DND-41 (cell line): ENCODE measurements around the gene GRK6.

Source experiments
- ATAC-seq: fragments of 200-7000 bp; cut with Tn5 transposase; 3 replicates; pipeline ENCODE4 v1.9.1; 2021; ENCODE audit warnings: low read depth; ENCODE audit not compliant: insufficient read depth
- DNase-seq: peaks from one replicate; pipeline ENCODE4 v3.0.0-alpha.2; 2020
- H2AFZ ChIP-seq: 2 replicates; pipeline ENCODE4 v1.6.0; 2012; ENCODE audit warnings: low read depth, low read length
- H3K27ac ChIP-seq: 2 replicates; pipeline ENCODE4 v1.5.1; 2012; ENCODE audit warnings: low read length, inconsistent platforms
- H3K27me3 ChIP-seq: fragments of 200-600 bp; sonication (generic); 2 replicates; pipeline ENCODE4 v1.6.0; 2012; ENCODE audit warnings: low read length, mild to moderate bottlenecking, inconsistent platforms; ENCODE audit not compliant: insufficient read depth, poor library complexity
- H3K36me3 ChIP-seq: 2 replicates; pipeline ENCODE4 v1.5.1; 2012; ENCODE audit warnings: low read length, inconsistent platforms; ENCODE audit not compliant: insufficient read depth
- H3K4me1 ChIP-seq: 2 replicates; pipeline ENCODE4 v1.5.1; 2012; ENCODE audit warnings: mild to moderate bottlenecking, low read length; ENCODE audit not compliant: insufficient read depth
- H3K4me2 ChIP-seq: 2 replicates; pipeline ENCODE4 v1.6.0; 2012; ENCODE audit warnings: mild to moderate bottlenecking, moderate library complexity, low read length, inconsistent platforms; ENCODE audit not compliant: insufficient read depth
- H3K4me3 ChIP-seq, 2 experiments: fragments of 200-600 bp in 1 of 2; shearing (Covaris generic) in 1 of 2; 2 replicates each; pipeline ENCODE4 v1.5.1; 2012 to 2016; ENCODE audit warnings: inconsistent platforms in 2 of 2, low read length in 2 of 2, mild to moderate bottlenecking in 2 of 2, low read depth in 1 of 2, moderate library complexity in 1 of 2
- H3K79me2 ChIP-seq: 2 replicates; pipeline ENCODE4 v1.6.0; 2012; ENCODE audit warnings: low read length, inconsistent platforms; ENCODE audit not compliant: insufficient read depth
- H3K9ac ChIP-seq: 2 replicates; pipeline ENCODE4 v1.6.0; 2012; ENCODE audit warnings: low read depth, mild to moderate bottlenecking, inconsistent platforms, low read length, moderate library complexity
- H3K9me3 ChIP-seq: 2 replicates; pipeline ENCODE4 v1.5.1; 2012; ENCODE audit warnings: low read length, moderate library complexity, mild to moderate bottlenecking, inconsistent platforms; ENCODE audit not compliant: insufficient read depth, severe bottlenecking
- H4K20me1 ChIP-seq: 2 replicates; pipeline ENCODE4 v1.6.0; 2012; ENCODE audit warnings: low read length; ENCODE audit not compliant: insufficient read depth
- EZH2 ChIP-seq: IDR thresholded peaks from 3 replicates; pipeline ENCODE4 v1.6.1; 2012; ENCODE audit warnings: borderline replicate concordance, low read depth, mild to moderate bottlenecking, moderate library complexity, low read length, inconsistent platforms; ENCODE audit not compliant: severe bottlenecking
- TF ChIP-seq, protein P1 (sequence below): IDR thresholded peaks from 2 replicates; pipeline ENCODE4 v1.5.1; 2012; ENCODE audit warnings: borderline replicate concordance, low read length, moderate library complexity, mild to moderate bottlenecking; ENCODE audit not compliant: poor library complexity, severe bottlenecking; ENCODE audit errors: extremely low read depth

Gene GRK6

DNA sequence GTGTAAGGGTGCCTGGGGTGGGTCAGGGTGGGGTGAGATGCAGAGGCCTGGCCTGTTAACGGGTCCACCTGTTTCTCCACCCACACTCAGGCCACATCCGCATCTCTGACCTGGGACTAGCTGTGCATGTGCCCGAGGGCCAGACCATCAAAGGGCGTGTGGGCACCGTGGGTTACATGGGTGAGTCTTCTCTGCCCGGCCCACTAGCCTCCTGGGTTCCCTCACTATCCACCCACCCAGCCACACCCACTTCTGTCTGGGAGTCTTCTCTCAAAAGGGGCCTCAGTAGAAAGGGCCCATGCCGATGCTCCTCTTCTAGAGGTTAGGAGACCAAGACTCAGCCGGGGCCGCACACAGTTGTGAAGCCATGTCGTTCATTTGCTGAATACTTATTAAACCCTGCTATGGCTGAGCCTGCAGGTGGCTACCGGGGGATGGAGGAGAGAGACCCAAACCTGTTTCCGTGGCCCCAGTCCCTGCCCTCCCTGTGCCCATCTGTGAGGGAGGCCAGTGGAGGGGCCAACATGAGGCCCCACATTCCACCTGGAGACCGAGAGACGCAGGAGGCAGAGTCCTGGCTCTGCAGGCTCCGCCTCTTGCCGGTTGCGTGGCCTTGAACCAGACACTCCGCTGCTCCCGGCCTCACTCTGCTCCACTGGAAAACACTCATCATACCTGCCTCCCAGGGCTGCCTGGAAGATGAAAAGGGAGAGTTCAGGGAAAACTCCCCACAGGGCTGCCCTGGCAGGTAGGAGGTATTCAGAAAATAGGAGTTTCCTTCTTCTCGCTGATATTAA, 8.7 kb downstream of the GRK6 start:
- ATAC-seq = no peak
- Histone ChIP-seq H3K4me2 (no peak overlapping the region), H3K79me2 (peaks cover 10% of the 10 kb centered on the region), H3K36me3 (peaks cover 87% of the 10 kb centered on the region), H3K9me3 (no peaks in the 10 kb centered on the region), H3K4me1 (peaks cover 27% of the 10 kb centered on the region), H3K9ac (no peak overlapping the region), H3K4me3 (no peak overlapping the region), H3K27ac (no peak overlapping the region), H3K27me3 (no peaks in the 10 kb centered on the region), H2AFZ (no peak overlapping the region), H4K20me1 (peaks cover 49% of the 10 kb centered on the region)
- DNase-seq = no peak
- no peak for TF ChIP-seq EZH2
- TF ChIP-seq, protein P1, sequence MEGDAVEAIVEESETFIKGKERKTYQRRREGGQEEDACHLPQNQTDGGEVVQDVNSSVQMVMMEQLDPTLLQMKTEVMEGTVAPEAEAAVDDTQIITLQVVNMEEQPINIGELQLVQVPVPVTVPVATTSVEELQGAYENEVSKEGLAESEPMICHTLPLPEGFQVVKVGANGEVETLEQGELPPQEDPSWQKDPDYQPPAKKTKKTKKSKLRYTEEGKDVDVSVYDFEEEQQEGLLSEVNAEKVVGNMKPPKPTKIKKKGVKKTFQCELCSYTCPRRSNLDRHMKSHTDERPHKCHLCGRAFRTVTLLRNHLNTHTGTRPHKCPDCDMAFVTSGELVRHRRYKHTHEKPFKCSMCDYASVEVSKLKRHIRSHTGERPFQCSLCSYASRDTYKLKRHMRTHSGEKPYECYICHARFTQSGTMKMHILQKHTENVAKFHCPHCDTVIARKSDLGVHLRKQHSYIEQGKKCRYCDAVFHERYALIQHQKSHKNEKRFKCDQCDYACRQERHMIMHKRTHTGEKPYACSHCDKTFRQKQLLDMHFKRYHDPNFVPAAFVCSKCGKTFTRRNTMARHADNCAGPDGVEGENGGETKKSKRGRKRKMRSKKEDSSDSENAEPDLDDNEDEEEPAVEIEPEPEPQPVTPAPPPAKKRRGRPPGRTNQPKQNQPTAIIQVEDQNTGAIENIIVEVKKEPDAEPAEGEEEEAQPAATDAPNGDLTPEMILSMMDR = no peak

DNA sequence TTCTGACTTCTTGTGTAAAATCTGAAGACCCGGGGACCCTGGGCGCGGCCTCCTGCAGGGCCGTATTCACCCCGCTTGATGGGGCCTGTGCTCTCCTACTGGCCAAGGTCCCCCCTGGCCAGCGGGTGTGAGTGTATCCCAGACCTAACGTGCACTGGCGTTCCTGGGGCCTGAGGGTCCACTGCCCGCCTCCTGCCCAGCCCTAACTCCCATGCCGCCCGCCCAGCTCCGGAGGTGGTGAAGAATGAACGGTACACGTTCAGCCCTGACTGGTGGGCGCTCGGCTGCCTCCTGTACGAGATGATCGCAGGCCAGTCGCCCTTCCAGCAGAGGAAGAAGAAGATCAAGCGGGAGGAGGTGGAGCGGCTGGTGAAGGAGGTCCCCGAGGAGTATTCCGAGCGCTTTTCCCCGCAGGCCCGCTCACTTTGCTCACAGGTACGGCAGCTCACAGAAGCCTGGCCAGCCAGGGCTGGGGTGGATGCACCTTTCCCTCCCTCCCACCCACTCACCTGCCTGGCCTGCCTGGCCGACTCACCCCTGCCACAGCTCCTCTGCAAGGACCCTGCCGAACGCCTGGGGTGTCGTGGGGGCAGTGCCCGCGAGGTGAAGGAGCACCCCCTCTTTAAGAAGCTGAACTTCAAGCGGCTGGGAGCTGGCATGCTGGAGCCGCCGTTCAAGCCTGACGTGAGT, 9.5 kb downstream of the GRK6 start:
- ATAC-seq = no peak
- Histone ChIP-seq H3K36me3 (peaks cover 85% of the 10 kb centered on the region), H3K27me3 (no peaks in the 10 kb centered on the region), H3K79me2 (peaks cover 1% of the 10 kb centered on the region; the same call in 1 of the 2 replicates), H3K4me3 (no peak overlapping the region), H3K4me1 (peaks cover 18% of the 10 kb centered on the region), H3K9me3 (no peaks in the 10 kb centered on the region), H3K9ac (no peak overlapping the region), H2AFZ (no peak overlapping the region), H3K4me2 (no peak overlapping the region), H3K27ac (no peak overlapping the region), H4K20me1 (peaks cover 42% of the 10 kb centered on the region)
- TF ChIP-seq, protein P1 = no peak
- DNase-seq = no peak

DNA sequence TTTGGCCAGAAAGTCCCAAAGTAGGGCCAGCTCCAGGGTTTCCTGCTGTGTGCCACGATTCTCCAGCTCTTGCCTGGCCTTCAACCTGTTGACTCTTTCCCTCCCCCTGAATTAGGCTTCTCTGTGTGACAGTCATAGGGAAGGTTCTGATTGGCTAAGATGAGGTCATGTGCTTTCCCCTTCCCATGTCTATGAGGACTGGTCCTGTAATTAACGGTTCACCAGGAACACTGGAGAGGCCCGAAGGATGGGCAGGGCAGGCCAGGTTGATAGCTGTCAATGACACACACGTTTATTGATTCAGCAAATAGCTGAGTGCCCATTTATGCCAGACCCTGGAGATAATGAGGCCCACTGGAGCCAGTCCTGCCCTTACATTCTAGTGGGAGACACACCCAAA, 11.1 kb downstream of the GRK6 start:
- ATAC-seq = no peak
- Histone ChIP-seq H3K27me3 (no peaks in the 10 kb centered on the region), H3K4me1 (peaks cover 2% of the 10 kb centered on the region; the same call in 1 of the 2 replicates), H3K4me3 (no peak overlapping the region), H3K27ac (no peak overlapping the region), H3K79me2 (no peaks in the 10 kb centered on the region), H3K4me2 (no peak overlapping the region), H2AFZ (no peak overlapping the region), H3K9ac (no peak overlapping the region), H3K36me3 (peaks cover 83% of the 10 kb centered on the region), H4K20me1 (peaks cover 30% of the 10 kb centered on the region), H3K9me3 (no peaks in the 10 kb centered on the region)
- no peak for TF ChIP-seq EZH2
- TF ChIP-seq, protein P1 = no peak
- no peak for DNase-seq
